GM18520 (cell line): Measurements from ENCODE around the gene RBBP4.
"Not testable (repeated sequence)": the region's sequence is repeated elsewhere in the genome, so short reads cannot be mapped to it uniquely, and the experiment has no call there.

Experiments
- ATAC-seq: cut with Tn5 transposase; IDR thresholded peaks from one replicate; pipeline ENCODE4 v1.9.1; 2021; ENCODE audit not compliant: unreplicated experiment

The RBBP4 gene

DNA sequence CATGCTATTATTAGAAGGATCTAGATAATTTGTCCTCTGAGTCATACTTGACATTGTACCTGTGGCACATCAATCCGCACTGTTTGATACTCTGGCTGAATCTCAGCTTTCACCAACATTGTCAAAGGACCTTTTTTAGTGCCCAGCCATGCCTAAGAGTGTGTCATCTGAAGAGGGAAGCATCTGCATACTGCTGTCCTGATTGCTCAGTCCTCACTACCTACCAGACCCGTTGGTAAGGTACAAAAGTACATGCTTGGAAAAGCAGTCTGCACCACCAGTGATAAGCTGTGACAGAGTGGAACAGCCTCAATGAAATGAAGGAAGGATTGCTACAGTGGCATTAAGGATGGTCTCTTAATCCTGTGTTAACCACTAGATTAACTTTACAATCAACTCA lies 34.5 kb downstream of the RBBP4 start:
- ATAC-seq = no peak

- no peak for ATAC-seq
These were observed 35.4 kb downstream of the RBBP4 start for GRCh38 chr1:32686387-32686786.

- no peak for ATAC-seq
These were observed 42.6 kb downstream of the RBBP4 start for GRCh38 chr1:32693455-32694174.

DNA sequence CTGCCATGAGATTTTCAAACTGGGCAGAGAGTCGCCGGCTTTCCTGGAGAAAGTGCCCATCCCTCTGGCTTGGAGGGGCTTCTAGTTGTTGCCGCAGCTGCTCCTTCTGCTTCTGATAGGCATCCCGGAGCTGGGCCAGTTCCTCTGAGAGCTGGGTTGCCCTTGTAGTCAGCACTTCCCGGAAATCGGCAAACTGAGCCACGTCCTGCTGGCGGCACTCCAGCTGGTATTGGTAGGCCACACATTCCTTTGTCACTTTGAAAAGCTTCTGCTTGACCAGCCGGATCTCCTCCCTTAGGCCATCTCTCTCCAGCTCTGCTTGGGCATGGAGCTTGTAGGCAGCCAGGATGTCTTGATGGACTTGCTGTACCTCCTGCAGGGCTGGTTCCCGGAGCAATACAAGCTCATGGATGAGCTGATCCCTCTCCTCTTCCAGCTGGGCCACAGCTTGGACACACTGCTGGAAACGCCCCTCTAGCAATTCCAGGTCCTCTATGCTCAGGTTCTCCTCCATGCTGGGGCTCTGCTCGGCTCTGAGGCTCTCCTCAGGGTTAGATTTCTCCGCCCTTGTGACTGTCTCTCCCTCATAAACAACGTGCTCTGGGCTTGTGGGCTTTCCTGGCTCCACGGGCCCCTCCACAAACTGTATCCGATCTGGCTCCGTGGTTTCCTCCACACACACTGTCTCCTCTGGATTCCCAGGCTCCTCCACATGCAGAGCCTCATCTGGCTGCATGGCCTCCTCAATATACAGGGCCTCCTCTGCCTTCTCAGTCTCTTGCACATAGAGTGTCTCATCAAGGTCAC lies 44.3 kb downstream of the RBBP4 start:
- ATAC-seq = no peak

GRCh38 chr1:32696041-32696440 lies 45.0 kb downstream of the RBBP4 start:
- ATAC-seq = no peak

GRCh38 chr1:32696996-32697395 lies 46.0 kb downstream of the RBBP4 start:
- not testable (repeated sequence) for ATAC-seq

DNA sequence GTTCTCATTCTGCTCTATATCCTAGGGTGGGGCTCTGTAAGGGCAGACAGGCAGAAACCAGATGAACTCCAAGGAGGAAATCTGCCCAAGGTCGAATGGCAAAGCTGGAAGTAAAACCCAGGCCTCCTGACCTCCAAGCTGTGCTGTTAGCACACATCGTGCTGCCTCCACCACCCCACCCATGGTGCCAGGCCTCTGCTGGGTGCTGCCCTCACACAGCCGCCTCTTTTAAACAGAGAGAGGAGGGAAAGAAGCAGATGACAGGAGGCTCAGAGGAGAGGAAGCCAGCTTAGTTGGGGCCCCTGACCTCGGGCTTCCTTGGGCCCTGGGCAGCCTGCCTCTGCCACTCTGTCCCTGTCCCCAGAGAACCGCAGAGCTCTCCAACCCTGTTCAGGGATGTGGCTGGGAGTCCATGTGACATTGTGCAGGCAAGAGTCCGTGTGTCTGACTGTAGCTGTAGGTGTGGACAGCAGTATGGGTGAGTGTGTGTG lies 50.5 kb downstream of the RBBP4 start:
- no peak for ATAC-seq

DNA sequence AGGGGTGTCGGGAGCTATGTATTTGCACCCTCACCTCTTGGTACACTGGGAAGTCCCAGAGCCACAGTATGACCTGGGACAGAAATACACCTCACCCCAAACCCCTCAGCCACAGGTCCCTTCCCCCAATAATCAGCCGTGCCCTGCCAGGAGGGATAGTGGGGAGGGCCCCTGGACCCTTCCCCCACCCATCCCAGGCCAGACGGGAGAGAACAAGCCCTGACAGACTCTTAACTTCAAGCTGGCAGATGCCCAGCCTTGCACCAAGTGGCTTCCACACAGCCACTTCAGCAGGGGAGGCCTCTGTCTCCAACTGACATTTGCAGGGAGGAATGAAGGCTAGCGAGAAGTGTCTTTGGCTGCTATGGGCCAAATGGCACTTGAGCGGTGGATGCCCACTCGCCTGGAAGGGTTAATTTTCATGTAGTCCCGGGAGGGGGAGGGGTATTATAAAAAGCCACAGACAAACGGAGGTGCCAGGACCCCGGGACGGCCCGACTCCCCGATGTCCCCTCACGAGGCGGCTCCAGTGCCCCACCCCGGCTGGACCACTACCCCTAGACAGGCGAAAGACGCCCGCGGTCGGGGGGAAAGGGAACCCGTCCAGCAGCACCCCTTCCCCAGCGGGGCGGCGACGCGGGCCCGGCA lies 51.1 kb downstream of the RBBP4 start:
- ATAC-seq = no peak

- no peak for ATAC-seq
These were observed 51.8 kb downstream of the RBBP4 start, which contains the start of gene SYNC for GRCh38 chr1:32702599-32703478. Gene SYNC (minus strand): TSS chr1:32702770. CDS start chr1:32702660, 110 bp downstream.

DNA sequence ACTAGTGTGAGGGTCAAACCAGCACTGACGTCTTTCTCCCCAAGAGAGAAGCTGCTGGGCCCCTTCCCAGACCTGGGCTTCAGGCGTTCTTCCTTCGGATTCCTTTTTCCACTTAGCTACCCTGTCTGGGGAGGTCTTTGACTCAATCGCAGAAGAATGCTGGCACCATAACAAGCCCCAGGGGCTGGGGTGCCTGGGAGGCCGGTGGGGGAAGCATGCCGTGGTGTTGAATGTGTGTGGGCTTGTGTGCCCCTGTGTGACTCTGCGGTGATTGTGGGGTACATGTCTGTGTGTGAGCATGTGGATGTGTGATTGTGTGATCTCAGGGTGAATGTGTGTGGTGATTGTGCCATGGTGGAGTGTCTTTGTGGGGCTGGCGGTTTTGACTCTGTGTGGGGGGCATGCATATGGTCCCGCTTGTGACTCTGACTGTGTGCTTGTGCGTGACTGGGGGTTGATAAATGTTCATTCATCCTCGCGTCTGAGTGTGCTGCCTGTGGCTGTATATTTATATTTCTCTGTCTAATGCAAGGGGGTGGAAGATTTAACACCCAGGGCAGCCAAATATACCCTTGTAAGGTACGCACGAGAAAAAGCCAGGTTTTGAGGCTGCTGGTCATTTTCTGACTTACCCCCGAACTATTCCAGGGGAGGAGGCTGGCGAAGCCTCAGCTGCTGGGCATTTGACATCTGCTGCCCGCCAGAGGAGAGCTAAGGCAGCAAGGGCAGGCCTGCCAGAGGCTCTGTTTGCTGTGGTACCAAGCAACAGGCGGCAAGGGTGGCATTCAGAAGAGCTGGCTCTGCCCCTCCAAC lies 52.7 kb downstream of the RBBP4 start:
- no peak for ATAC-seq

GRCh38 chr1:32705516-32705915 lies 54.5 kb downstream of the RBBP4 start:
- no peak for ATAC-seq

GRCh38 chr1:32706491-32706890 lies 55.5 kb downstream of the RBBP4 start:
- ATAC-seq = no peak

DNA sequence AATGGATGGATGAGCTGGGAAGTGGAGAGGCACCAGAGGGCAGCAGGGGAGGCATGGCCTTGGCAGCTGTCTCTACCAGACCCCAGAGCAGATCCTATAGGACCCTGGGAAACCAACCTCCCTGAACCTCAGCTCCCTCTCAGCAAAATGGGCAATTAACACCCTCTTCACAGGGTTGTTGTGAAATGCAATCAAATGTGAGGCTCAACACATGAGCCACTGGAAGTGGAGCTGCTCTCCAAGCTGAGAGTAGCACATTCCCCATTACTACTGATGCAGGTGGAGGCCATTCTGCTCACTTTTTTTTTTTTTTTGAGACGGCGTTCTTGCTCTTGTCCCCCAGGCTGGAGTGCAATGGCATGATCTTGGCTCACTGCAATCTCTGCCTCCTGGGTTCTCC lies 58.1 kb downstream of the RBBP4 start:
- ATAC-seq = no peak

GRCh38 chr1:32709476-32709875 lies 58.5 kb downstream of the RBBP4 start:
- ATAC-seq = no peak

DNA sequence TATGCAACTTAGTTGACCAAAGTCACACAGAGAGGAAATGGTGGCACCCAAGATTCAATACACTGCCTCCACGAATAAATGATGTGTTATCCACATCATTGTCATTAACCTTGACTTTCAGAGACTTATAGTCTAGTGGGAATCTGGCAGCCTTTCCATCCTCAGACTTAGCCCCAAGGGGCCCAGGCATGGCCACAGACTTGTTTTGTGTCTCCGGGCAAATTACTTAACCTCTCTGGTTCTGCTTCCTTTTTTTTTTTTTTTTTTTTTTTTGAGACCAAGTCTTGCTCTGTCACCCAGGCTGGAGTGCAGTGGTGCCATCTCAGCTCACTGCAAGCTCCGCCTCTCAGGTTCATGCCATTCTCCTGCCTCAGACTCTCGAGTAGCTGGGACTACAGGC lies 60.2 kb downstream of the RBBP4 start:
- ATAC-seq = not testable (repeated sequence)

DNA sequence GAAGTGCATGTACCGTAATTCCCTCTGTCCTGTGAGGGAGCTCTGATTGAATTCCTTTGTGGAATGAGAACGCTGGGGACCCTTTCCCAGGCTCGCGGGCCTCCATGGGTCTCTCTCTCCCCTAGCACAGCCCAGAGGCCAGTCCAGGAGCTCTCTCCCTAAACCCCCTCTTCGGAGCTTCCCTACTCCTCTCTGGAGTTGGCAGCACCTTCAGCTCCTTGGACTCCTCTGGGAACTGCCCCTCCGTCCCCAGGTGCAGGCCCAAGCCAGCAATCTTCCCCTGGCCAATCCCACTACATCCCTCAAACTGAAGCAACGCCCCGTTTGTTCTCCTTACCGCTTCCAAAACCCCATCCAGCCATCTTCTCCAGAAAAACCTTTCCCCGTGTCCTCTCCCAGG lies 62.1 kb downstream of the RBBP4 start:
- no peak for ATAC-seq

GRCh38 chr1:32714277-32714676 lies 63.3 kb downstream of the RBBP4 start:
- no peak for ATAC-seq

DNA sequence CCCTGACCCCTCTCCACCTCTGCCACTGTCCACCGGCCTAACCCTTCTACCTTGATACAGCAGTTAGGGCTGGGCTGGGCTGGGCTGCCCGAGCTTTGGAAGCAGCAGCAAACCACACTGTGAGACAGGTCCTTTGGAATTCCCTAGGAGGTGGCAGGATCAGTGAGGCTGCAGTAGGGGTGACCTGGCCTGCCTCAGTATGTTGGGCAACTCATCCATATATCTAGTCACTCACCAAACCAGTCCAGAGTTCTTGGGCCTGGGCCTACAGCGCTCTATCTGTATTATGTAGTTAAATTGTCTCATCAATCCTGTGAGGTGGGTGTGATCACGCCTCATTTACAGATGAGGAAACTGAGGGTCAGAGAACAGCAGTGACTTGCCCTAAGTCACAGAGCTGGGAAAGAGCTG lies 64.9 kb downstream of the RBBP4 start:
- no peak for ATAC-seq

GRCh38 chr1:32716312-32717148 lies 65.5 kb downstream of the RBBP4 start:
- no peak for ATAC-seq
